H1 (cell line): ENCODE results near the gene EPSTI1. TPM values are rescaled to one million over a fixed set of nuclear protein-coding genes. Genes with fewer than 3 reads are reported as not detected.

ENCODE experiments used
- CTCF ChIA-PET: fragments of 300-600 bp; sonication (Branson Sonifier 250); formaldehyde crosslinking; loops from one replicate; lab custom pipeline; 2021; ENCODE audit not compliant: partially characterized antibody; lab: Charles Lee
- POLR2A ChIA-PET: fragments of 300-600 bp; sonication (Branson Sonifier 250); formaldehyde crosslinking; loops from one replicate; lab custom pipeline; 2021; ENCODE audit warnings: inconsistent platforms; ENCODE audit not compliant: partially characterized antibody; lab: Charles Lee
- DNase-seq, 2 experiments: peaks; one replicate each; pipeline versions ENCODE4 v3.0.0 to v3.0.0-alpha.2; 2010 to 2022; ENCODE audit warnings: low spot score in 2 of 2, low read depth in 1 of 2, mixed read lengths in 1 of 2
- FAIRE-seq: peaks from 2 replicates; lab custom pipeline; 2011; peaks lifted over from hg19 to GRCh38; lab: Jason Lieb, UNC
- H2AFZ ChIP-seq: 2 replicates; pipeline ENCODE4 v1.8.1; 2012; ENCODE audit warnings: low read length, inconsistent platforms
- H2AK5ac ChIP-seq: 2 replicates; pipeline ENCODE4 v1.6.1; 2013; ENCODE audit warnings: low read depth, low read length
- H2BK120ac ChIP-seq: replicated peaks from 2 replicates; pipeline ENCODE3; 2013; ENCODE audit warnings: low read depth, low read length, inconsistent platforms
- H2BK12ac ChIP-seq: 2 replicates; pipeline ENCODE4 v1.6.1; 2013; ENCODE audit warnings: low read depth, low read length
- H2BK15ac ChIP-seq: 2 replicates; pipeline ENCODE4 v1.6.1; 2013; ENCODE audit warnings: low read length
- H2BK20ac ChIP-seq: 2 replicates; pipeline ENCODE4 v1.6.1; 2013; ENCODE audit warnings: low read length
- H2BK5ac ChIP-seq: 2 replicates; pipeline ENCODE4 v1.6.1; 2013; ENCODE audit warnings: low read depth, low read length
- H3K14ac ChIP-seq: 2 replicates; pipeline ENCODE4 v1.6.1; 2013; ENCODE audit warnings: inconsistent platforms; ENCODE audit not compliant: insufficient read length
- H3K18ac ChIP-seq: 2 replicates; pipeline ENCODE4 v1.6.1; 2013; ENCODE audit warnings: low read length; ENCODE audit errors: extremely low read depth
- H3K23ac ChIP-seq: 2 replicates; pipeline ENCODE4 v1.6.1; 2013; ENCODE audit warnings: inconsistent platforms; ENCODE audit not compliant: insufficient read length
- H3K23me2 ChIP-seq: 2 replicates; pipeline ENCODE4 v1.6.1; 2013; ENCODE audit warnings: low read depth, low read length
- H3K27ac ChIP-seq: 2 replicates; pipeline ENCODE4 v1.6.1; 2011; ENCODE audit warnings: low read depth, low read length, inconsistent platforms
- H3K27me3 ChIP-seq, 4 experiments: replicated peaks in 1 of 4; 1 replicate in 1 of 4; 2 replicates in 3 of 4; pipeline versions ENCODE4 v1.6.1 to v1.8.1; 2011 to 2013; ENCODE audit warnings: low read length in 3 of 4, mild to moderate bottlenecking in 3 of 4, inconsistent platforms in 2 of 4, mixed read lengths in 2 of 4, moderate library complexity in 1 of 4; ENCODE audit not compliant: control insufficient read depth in 3 of 4, insufficient read depth in 3 of 4; ENCODE audit errors: extremely low read depth in 1 of 4
- H3K36me3 ChIP-seq, 4 experiments: 2 replicates each; pipeline versions ENCODE4 v1.6.1 to v1.8.1; 2011 to 2013; ENCODE audit warnings: mild to moderate bottlenecking in 4 of 4, low read length in 3 of 4, moderate library complexity in 2 of 4, control low read depth in 1 of 4, inconsistent platforms in 1 of 4; ENCODE audit not compliant: insufficient read depth in 4 of 4, control insufficient read depth in 2 of 4
- H3K4ac ChIP-seq: replicated peaks from 2 replicates; pipeline ENCODE3; 2013; ENCODE audit warnings: low read length, low read depth, mixed read lengths, inconsistent platforms; ENCODE audit not compliant: insufficient read length
- H3K4me1 ChIP-seq, 4 experiments: replicated peaks in 1 of 4; 1 replicate in 1 of 4; 2 replicates in 3 of 4; pipeline versions ENCODE4 v1.6.1 to v1.8.1; 2011 to 2013; ENCODE audit warnings: low read length in 3 of 4, inconsistent platforms in 2 of 4, mixed read lengths in 1 of 4; ENCODE audit not compliant: insufficient read depth in 4 of 4, control insufficient read depth in 3 of 4
- H3K4me2 ChIP-seq, 2 experiments: 2 replicates each; pipeline versions ENCODE4 v1.6.1 to v1.8.1; 2011 to 2013; ENCODE audit warnings: low read depth in 2 of 2, low read length in 2 of 2, control low read depth in 1 of 2, inconsistent platforms in 1 of 2, mild to moderate bottlenecking in 1 of 2; ENCODE audit not compliant: insufficient read depth in 1 of 2
- H3K4me3 ChIP-seq, 4 experiments: fragments of 200-600, 300-600 bp in 1 of 4; sonication (generic), shearing (Covaris generic), sonication (Bioruptor Twin) in 1 of 4; 2 replicates each; pipeline versions ENCODE4 v1.5.1 to v1.8.1; 2011 to 2016; ENCODE audit warnings: low read length in 4 of 4, low read depth in 3 of 4, control low read depth in 2 of 4, inconsistent platforms in 2 of 4, mild to moderate bottlenecking in 2 of 4, mixed read lengths in 1 of 4, moderate library complexity in 1 of 4; ENCODE audit not compliant: insufficient read depth in 2 of 4; ENCODE audit errors: extremely low read depth in 1 of 4
- H3K56ac ChIP-seq: replicated peaks from 2 replicates; pipeline ENCODE3; 2013; ENCODE audit warnings: low read depth, mild to moderate bottlenecking, mixed read lengths, low read length, inconsistent platforms; ENCODE audit not compliant: insufficient read length
- H3K79me1 ChIP-seq: 2 replicates; pipeline ENCODE4 v1.6.1; 2013; ENCODE audit warnings: low read depth, low read length, control low read depth
- H3K79me2 ChIP-seq, 2 experiments: 2 replicates each; pipeline versions ENCODE4 v1.6.1 to v1.8.1; 2012 to 2013; ENCODE audit warnings: low read length in 2 of 2, mild to moderate bottlenecking in 2 of 2, inconsistent platforms in 1 of 2; ENCODE audit not compliant: insufficient read depth in 2 of 2, control insufficient read depth in 1 of 2
- H3K9ac ChIP-seq, 4 experiments: replicated peaks in 1 of 4; 1 replicate in 1 of 4; 2 replicates in 3 of 4; pipeline versions ENCODE4 v1.6.1 to v1.8.1; 2011 to 2013; ENCODE audit warnings: low read depth in 3 of 4, low read length in 3 of 4, control low read depth in 2 of 4, mild to moderate bottlenecking in 2 of 4, moderate library complexity in 2 of 4, inconsistent platforms in 1 of 4; ENCODE audit errors: extremely low read depth in 1 of 4
- H3K9me3 ChIP-seq, 2 experiments: 2 replicates each; pipeline versions ENCODE4 v1.6.1 to v1.8.1; 2012 to 2013; ENCODE audit warnings: mild to moderate bottlenecking in 2 of 2, moderate library complexity in 2 of 2, control low read depth in 1 of 2, inconsistent platforms in 1 of 2, low read depth in 1 of 2, low read length in 1 of 2, mixed read lengths in 1 of 2; ENCODE audit not compliant: insufficient read depth in 2 of 2
- H4K20me1 ChIP-seq, 2 experiments: replicated peaks in 1 of 2; 2 replicates each; pipeline versions ENCODE3 to v1.8.1; 2011 to 2013; ENCODE audit warnings: inconsistent platforms in 2 of 2, low read length in 2 of 2, mild to moderate bottlenecking in 1 of 2; ENCODE audit not compliant: insufficient read depth in 2 of 2, control insufficient read depth in 1 of 2
- H4K5ac ChIP-seq: 2 replicates; pipeline ENCODE4 v1.6.1; 2013; ENCODE audit warnings: low read length, low read depth, mixed read lengths, inconsistent platforms; ENCODE audit not compliant: insufficient read length
- H4K8ac ChIP-seq: 2 replicates; pipeline ENCODE4 v1.8.0; 2013; ENCODE audit warnings: mild to moderate bottlenecking, moderate library complexity, low read length, inconsistent platforms; ENCODE audit not compliant: insufficient read depth; ENCODE audit errors: extremely low read depth
- H4K91ac ChIP-seq: replicated peaks from 2 replicates; pipeline ENCODE3; 2013; ENCODE audit warnings: low read length, mixed read lengths, inconsistent platforms; ENCODE audit not compliant: insufficient read length
- JUN ChIP-seq: IDR thresholded peaks from 2 replicates; pipeline ENCODE4 v1.6.1; 2011; ENCODE audit warnings: low read depth, mild to moderate bottlenecking, improper control_type of control experiment, low read length
- RBBP5 ChIP-seq: IDR thresholded peaks from 2 replicates; pipeline ENCODE4 v1.7.1; 2012; ENCODE audit warnings: low read depth, mild to moderate bottlenecking, inconsistent platforms, low read length, moderate library complexity, borderline replicate concordance
- TEAD4 ChIP-seq: IDR thresholded peaks from 2 replicates; pipeline ENCODE4 v1.6.1; 2012; ENCODE audit warnings: low read depth, low read length, inconsistent platforms, mixed read lengths
- WGBS, 2 experiments: shearing (Covaris generic) in 1 of 2; methylation state at CpG; one replicate each; pipeline versions ENCODE4 v1.1.6 to v1.1.7; 2013 to 2015; ENCODE audit warnings: low lambda C conversion rate in 2 of 2, mixed read lengths in 2 of 2, inconsistent platforms in 1 of 2, low coverage in 1 of 2, missing lambda C conversion rate in 1 of 2; ENCODE audit not compliant: insufficient replicate concordance in 2 of 2, insufficient coverage in 1 of 2, insufficient read length in 1 of 2; ENCODE audit errors: extremely low coverage in 1 of 2, missing lambda C conversion rate in 1 of 2; 5-methylcytosine and 5-hydroxymethylcytosine counted together
- polyA plus RNA-seq, 7 experiments: library from polyadenylated mRNA; depleted of rRNA in 3 of 7; stranded (reverse) in 5 of 7; unstranded in 2 of 7; fragments of >200 nt in 5 of 7; fragments of 200-250 nt in 2 of 7; gene quantifications; 1 replicate in 5 of 7; 2 replicates in 1 of 7; 4 replicates in 1 of 7; pipeline versions ENCODE4 v1.2.1 to v1.2.3, GENCODE V29; 2011 to 2013; ENCODE audit warnings: missing spikeins in 2 of 7, mixed read lengths in 2 of 7
- total RNA-seq: library from RNA; stranded (reverse); fragmentation: NEBNext Ultra II Directional; extraction: Animal tissue kit (Norgen Biotek cat#: 25700); gene quantifications from 2 replicates; pipeline ENCODE4 v1.2.1, GENCODE V29; 2021
- TF ChIP-seq, protein P1 (sequence below): IDR thresholded peaks from 2 replicates; pipeline ENCODE4 v1.6.1; 2011; ENCODE audit warnings: low read depth, mild to moderate bottlenecking, low read length; ENCODE audit not compliant: insufficient read depth

EPSTI1 gene
- total and polyA plus RNA-seq, 2 of the 8 experiments (the other 6 are each of a cell fraction or from before 2014, with no cell fraction given): 0.23 to 0.37 TPM

DNA sequence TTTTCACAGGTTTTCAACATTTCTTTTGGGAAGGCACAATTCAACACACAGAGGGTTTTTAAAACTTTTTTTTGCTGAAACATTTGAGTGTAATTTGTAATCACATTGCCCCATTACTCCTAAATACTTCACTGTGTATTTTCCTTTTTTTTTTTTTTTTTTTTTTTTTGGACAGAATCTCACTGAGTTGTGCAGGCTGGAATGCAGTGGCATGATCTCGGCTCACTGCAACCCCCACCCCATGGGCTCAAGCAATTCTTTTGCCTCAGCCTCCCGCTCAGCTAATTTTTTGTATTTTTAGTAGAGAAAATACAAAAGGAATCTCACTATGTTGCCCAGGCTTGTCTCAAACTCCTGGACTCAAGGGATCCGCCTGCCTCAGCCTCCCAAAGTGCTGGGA lies 16.6 kb upstream of the EPSTI1 start:
- no peak overlapping the region for H2BK12ac ChIP-seq
- POLR2A ChIA-PET: no interaction called here
- no peak overlapping the region for H3K18ac ChIP-seq
- no peak overlapping the region for H2BK15ac ChIP-seq
- H4K5ac ChIP-seq: no peak overlapping the region
- H3K4me1 ChIP-seq: peaks cover 0 to 4% (median 0%) of the 10 kb centered on the region in 4 experiments; a peak in 2 of 7 replicates
- H3K9ac ChIP-seq: no peak overlapping the region
- H3K27me3 ChIP-seq: no peaks in the 10 kb centered on the region
- no peaks in the 10 kb centered on the region for H3K9me3 ChIP-seq
- H2AK5ac ChIP-seq: no peak overlapping the region
- no peak overlapping the region for H3K27ac ChIP-seq
- FAIRE-seq (no peak), DNase-seq (no peak)
- no peak overlapping the region for H3K23ac ChIP-seq
- H3K79me2 ChIP-seq: no peaks in the 10 kb centered on the region
- H3K4me3 ChIP-seq: no peak overlapping the region
- no peaks in the 10 kb centered on the region for H4K20me1 ChIP-seq
- H3K79me1 ChIP-seq: no peaks in the 10 kb centered on the region
- H3K56ac ChIP-seq: no peak overlapping the region
- no peak overlapping the region for H4K91ac ChIP-seq
- no peak overlapping the region for H2AFZ ChIP-seq
- H3K23me2 ChIP-seq: no peaks in the 10 kb centered on the region
- H3K36me3 ChIP-seq: no peaks in the 10 kb centered on the region
- no peak overlapping the region for H2BK20ac ChIP-seq
- H3K4me2 ChIP-seq: no peak overlapping the region
- H4K8ac ChIP-seq: no peak overlapping the region
- WGBS, 2 experiments: 87% methylated on average over 3 of the region's 3 CpGs; no CpG with 5 or more reads in 1 of the 2 experiments
- H2BK5ac ChIP-seq: no peak overlapping the region
- no peak overlapping the region for H2BK120ac ChIP-seq
- CTCF ChIA-PET: no interaction called here
- no peak overlapping the region for H3K4ac ChIP-seq
- H3K14ac ChIP-seq: no peak overlapping the region
- TF ChIP-seq, protein P1, sequence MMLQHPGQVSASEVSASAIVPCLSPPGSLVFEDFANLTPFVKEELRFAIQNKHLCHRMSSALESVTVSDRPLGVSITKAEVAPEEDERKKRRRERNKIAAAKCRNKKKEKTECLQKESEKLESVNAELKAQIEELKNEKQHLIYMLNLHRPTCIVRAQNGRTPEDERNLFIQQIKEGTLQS: no peak
- TF ChIP-seq JUN (no peak), RBBP5 (no peak), TEAD4 (no peak)
